GM21381 (cell line): ENCODE measurements around the gene MRAP.

Source experiments
- ATAC-seq: cut with Tn5 transposase; IDR thresholded peaks from one replicate; pipeline ENCODE4 v1.9.1; 2021; ENCODE audit warnings: mild to moderate bottlenecking, moderate library complexity; ENCODE audit not compliant: unreplicated experiment

MRAP gene

DNA sequence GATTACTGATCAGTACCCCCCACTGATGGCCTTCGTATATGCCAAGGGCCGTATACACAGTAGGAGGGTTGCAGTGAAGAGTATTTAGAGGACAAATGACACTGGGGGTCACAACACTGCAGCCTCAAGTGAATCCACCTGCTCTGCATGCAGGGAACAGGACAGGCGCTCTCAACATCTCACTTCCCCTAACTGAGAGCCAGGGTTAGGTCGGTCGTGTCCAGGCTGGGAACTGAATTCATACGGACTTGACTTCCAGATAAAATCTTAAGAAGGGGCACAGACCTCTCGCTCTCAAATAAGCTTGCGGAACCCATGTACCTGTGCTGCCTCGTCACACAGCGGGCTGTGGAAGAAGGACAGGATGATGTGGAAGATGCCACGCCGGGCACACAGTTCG is 22.8 kb downstream of the MRAP start:
- ATAC-seq = no peak

DNA sequence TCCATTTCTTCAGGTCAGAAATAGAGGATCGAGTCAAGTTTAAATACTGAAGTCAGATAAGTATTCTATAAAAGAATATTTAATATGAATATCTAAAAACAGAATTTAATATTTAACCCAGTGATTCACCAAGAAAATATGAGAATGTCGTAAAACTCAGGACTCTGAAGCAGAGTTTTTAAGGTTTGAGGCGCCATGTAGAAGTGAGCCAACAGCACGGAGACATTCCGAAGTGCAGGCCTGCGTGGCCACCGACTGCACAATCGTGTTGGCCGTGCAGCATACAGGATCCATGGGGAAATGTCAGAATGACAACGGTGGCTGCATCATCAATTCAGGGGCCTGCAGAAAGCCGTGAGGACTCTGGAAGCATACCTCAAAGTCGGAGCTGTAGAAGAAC is 23.4 kb downstream of the MRAP start:
- no peak for ATAC-seq

DNA sequence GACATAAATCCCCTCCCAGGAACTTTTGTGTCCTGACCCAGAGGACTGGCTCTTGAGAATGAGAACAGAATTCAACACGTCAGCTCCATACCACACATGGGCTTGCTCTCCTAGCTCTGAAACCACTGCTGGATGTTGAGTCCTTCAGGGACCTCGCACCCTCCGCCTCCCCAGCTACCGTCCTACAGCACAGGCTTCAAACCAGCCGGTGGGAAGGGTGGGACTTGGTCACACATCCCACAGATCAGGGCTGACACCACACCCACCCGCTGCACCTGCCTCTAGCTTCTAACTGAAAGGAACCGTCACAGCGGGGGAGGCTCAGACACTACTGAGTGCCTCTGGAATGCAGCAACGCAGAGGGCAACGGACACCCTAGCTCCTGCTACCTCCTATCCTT is 24.0 kb downstream of the MRAP start:
- ATAC-seq = no peak

DNA sequence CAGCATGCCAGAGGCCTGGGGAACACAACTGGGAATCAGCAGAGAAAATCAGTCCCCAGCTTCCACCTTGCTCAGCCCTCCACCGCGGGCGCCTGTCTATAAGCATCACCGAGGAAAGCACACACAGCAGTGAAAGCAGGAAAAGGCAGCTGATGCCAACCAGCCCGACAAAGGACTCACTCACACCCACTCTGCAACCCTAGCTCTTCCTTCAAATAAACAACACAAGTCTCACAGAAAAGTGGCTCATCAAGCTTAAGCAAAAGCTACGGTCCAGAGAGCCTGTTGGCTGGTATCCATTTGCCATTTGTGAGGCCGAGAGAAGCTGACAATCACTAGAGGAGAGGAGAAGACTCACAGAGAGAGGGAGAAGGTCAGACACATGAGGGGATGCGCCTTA is 27.1 kb downstream of the MRAP start:
- no peak for ATAC-seq

DNA sequence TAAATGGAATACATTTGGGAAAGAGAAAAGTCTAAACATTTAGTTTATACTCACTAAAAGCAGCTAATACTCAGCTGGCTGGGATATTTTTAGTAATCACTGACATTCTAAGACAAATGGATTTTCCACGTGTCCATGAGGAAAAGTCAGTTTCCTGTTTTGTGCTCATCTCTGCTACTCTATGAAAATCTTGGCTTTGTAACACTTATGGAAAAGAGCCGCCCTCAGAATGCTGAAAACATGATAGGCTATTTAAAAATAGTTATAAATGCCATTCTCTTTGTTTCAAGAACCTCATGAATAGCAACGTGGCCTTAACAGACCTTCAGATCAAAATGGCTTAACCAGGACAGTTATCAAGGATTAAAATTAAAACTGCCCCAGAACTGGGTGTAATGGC is 29.9 kb downstream of the MRAP start:
- ATAC-seq = no peak

DNA sequence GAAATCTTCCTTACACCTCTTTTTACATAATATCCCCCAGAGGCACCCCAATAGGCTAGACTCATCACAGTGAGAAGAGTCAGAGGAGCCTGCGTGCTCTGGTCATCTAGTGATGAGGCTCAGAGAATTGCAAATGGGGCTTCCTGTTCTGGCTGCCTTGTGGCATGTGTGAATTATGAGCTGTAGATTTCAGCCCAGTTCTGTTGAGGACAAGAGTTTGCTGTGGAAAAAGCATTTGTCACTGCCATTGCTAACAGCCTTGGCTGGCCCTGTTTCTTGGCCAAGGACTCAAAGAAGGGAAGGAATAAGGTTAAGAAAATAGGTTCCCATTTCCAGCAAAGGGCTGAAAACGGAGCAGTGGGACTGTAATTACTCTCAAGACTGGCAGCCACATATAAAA is 30.7 kb downstream of the MRAP start:
- no peak for ATAC-seq

DNA sequence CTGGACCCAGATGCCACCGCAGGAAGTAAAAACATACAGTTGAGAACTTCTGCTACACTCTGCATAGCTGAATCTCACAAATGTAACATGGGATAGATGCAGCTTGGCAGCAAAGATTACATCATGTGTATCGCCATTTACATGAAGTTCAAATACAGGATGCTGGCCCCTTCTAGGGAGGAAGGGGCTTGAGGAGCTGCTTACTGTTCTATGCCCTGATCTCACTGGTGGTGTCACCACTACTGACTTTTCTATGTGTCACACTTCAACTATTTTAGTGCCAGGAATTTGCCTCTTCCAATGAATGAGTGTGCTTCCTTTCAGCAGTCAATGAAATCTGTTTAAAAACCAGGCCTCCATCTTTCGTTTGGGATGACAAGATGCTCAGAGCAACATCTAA is 31.1 kb downstream of the MRAP start:
- ATAC-seq = no peak

DNA sequence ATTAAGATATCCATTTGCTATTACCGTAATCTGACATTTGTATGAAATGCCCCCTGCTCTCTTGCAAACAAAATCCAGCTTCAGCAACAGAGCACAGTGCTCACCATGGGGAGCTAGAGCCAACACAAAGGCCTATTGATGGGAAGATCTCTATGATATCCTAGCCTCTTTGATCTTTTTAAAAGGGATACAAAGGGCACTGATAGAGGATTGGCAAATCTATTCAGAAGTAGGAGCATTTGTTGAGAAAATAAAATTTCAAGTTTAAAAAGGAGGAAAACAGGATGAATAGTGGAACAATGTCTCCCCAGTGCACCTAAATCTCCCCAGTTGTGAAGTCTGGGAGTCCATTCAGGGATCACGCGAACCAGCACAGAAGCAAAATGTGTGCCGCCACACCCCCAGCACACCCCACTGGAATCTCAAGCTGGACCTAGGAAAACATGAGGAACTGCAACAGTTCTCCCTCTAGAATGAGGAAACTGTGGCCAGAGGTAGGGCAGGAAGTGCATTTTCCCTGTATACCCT is 32.2 kb downstream of the MRAP start:
- ATAC-seq = no peak

DNA sequence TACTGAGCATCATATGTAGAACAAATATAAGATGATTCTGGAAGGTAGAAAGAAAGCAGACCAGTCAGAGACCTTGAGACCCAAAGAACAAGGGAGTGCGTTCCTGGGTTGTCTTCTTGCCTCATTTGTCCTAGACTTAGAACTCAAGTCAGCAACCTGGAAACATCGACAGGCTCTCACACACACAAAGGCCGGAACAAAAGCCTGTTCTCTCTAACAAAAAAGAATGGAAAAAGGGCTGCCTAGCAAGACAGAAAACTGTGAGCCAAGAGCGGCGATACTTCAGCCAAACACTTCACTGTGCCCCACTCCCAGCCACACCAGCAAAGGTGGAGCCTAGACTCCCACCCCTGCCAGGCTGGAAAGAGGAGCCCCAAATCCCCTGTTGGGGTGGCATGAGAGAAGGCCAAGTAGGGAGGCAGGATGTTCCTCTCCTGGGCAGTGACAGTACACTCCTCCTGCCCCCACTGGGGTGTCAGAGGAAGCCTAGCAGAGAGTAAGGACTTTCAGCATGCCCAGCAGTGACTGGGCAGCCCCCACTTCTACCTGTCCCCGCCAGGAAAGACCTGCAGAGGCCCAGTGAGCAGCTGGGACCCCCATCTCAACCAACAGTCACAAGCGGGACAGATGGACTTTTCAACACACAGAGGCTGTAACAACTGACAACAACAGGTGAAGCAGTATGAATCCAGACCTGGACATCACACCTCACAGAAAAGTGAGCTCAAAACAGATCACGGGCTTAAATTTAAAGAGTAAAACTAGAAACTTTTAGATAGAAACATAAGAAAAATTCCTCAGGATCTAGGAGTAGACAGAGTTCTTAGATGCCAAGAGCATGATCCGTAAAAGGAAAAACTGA is 33.0 kb downstream of the MRAP start:
- no peak for ATAC-seq

DNA sequence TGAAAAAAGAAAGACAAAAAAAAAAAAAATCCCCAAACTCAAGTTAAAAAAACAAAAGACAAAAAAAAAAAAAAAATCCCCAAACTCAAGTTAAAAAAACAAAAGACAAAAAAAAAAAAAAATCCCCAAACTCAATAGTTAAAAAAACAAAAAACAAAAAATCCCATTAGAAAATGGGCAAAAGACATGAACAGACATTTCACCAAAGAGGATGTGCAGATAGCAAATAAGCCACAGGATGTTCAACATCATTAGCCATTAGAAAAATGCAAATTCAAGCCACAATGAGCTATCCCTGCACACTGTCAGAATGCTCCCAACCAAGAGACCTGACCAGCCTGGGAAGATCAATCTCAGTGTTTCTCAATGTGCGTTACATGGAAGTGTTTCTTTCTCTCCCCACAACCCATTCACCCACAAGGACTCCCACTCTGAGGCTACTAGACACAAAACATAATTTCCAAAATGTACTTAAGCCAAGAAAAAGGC is 33.9 kb downstream of the MRAP start:
- no peak for ATAC-seq

DNA sequence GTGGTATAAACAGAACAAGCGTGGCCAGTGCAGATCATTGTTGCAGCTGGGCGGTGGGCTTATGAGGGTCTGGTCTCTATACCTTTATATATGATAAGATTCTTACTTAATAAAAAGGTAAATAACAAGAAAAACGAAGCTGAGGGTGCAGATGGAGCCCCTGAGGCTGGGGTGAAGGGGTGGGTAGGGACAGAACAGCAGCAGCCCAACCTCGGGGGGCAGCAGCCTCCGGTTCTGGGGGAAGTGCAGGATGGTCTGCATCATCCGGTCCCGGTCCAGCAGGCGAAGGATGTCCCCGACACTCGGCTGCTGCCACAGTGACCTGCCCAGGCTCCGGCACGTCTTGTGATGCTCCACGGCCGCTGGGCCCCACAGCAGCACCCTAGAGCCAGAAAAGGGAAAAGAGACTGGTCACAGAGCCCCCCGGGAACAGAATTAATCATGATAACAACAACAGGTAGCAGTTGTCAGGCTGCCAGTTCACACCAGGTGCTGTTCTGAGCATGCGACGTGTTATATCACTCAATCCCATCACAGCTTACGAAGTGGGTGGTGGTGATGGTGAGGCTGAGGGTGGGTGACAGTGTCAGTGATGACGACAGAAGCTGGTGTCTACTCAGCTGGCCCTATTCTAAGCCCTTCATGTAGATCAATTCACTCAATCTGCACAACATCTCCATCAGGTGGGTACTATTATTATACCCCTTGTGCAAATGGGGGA is 35.5 kb downstream of the MRAP start:
- no peak for ATAC-seq

DNA sequence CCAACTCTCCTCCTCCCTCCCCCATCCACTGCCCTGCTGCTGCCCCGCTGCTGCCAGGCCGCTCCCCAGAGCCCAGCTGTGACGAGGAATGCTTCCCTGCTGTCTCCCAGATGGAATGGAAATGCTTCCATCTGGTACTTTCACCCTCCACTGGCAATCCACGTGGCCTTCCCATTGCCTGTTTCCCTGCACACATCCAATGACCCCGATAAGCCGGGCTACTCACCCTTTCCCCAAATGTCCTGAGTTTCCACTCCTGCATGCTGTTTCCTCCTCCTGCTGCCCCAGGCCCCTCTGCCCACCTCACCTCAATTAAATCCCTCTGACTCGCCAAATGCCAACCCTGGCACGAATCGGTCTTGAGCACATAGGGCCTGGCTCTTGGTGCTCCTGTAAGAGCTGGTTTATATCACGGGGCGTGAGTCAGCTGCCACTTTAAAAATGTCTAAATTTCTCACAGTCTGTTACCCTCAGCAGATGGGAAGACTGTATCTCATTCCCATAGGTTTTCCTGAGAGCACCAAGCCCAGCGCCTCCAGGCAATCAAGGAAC is 36.4 kb downstream of the MRAP start:
- ATAC-seq = no peak

DNA sequence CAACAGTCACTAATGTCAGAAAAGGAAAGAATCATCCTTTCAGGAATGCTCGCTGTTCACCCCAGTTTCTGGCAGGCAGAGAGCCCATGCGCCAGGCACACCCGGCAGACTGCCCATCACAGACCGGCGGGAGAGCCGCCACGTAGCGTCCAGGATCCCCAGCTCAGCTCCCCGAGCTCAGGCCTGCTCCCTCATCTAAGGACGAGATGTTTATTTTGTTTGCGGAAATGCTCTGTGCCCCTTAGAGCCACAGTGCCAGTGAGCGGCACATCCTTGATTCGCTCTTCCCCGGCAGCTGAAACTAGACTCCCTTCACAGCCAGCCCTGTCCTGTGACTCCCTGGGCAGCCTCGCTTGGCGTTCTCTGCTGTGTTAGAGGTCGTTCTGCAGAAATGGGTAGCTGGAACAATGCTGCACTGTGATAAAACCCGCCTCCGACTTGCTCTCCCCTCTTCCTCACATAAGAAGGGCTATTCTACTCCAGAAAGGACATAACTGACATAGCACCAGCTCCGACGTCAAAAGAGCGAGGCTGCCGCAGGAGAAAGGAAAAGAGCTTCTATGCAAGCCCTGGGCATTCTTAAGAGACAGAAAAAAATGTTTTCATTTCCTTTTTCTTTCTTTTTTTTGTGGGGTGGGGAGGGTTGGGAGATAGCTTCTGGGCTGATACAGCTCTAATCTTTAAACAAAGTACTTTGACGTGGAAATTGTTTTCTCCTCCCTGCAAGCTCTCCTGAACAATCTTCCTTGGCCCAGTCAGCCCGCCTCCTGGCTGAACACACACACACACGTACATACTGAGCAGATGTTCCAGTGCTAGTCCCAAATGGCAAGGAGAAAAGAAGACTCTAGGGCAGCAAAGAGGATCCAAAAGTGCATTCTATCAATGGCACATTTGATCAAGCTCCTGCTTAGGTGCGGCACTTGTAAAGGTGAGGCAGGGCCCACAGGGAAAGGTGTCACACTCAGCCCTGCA is 37.2 kb downstream of the MRAP start:
- no peak for ATAC-seq

DNA sequence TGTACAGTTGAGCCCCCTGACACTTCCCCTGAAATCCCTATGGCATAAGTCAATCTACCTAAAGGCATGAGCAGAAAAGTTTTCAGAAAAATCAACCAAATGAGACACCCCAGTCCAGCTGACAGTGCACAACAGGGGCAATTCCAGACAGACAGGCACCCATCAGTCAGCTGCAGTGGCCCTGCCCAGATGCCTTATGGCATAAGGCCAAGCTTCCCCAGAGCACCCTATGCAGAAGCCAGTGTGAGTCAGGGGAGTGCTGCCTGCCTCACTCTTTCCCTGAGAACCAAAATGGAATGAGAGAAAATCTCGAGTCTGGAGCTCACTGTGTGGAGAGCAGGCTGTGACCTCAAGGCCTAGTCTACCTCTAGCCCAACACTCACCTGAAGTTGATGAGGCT is 38.1 kb downstream of the MRAP start:
- no peak for ATAC-seq

DNA sequence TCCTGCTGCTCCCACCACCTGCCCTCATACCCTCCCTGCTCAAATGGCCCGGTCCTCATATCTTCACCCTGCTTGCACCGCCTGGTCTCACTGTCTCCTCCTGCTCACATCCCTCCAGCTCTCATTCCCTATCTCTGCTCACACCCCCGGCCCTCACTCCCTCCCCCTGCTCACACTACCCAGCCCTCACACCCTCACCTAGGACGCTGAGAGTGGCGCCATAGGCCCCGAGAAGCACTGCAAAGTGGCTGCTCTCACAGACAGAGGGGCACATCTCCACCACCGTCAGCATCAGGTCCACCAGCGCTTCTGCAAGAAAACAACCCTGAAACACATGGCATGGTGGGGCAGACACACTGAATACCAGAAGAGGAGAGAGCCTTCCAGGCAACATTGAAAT is 38.6 kb downstream of the MRAP start:
- ATAC-seq = no peak

DNA sequence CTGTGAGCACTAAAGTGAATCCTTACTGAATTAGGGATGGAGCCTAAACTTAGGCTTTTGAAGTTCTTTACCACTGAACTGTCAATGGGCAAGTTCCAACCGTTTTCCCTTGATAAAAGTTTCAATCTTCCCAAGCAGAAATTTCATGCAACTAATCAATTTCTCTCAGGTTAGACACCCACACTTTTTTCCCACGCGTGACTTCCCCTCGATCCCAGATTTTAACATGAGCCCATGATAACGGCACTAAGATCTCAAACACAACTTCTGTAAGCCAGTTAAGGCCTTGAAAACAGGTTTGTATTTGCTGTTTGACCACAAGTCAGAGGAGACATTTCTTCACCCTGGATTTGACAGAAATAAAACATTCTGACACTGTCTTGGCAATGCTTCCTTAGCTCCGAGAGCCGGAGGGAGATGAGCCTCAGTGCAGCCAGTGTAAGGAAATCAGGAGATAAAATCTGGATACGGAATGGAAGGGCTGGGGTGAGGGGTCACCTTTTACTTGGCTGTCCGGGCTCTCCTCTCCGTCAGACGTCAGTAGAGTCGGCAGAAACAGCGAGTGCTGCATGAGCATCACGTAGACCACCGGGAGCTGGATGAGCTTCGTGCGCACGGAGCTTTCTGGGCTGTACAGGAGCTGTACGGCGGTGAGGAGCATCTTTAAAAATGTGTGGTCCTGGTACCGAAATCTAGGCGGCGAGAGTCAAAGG is 39.7 kb downstream of the MRAP start:
- ATAC-seq = no peak

DNA sequence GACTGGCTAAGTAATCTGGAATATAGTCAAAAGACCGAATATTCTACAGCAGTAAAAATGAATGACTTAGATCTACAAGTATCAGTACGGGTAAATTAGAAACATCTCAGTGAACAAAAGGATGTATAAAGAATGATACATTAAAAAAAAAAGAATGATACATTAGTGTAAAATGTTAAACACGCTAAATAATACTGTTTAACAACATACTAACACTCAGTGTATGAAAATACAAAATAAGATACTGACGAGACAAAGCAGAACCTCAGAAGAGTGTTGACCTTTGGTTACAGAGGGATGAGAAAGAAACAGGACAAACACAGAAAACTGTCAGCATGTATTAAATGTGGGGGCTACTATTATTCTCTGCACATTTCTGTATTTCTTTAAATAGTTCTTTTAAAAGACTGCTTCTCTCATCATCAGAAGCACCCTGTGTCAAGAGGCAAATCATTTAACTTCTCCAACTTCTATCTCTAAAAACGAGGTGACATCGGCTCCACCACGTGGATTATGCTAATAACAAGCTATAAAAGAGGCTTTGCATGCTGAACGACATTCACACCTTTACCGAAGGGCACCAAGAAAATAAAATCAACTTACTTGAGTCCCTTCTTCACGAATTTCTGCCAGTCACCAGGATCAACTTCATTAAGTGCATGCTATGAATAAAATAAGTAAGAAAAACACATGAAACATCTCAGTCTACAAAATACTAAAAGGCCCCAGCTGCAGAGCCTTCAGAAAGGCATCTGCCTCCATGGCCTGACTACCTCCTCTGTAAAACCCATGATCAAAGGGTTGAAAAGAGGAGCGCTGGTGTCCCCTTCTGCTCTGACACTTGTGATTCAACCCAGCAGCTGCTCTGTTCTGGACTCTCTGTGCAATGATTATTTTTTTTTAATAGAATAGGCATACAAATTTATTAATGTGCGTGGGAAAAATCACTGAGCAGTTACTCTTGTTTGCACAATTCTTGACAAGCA is 42.5 kb downstream of the MRAP start:
- no peak for ATAC-seq

DNA sequence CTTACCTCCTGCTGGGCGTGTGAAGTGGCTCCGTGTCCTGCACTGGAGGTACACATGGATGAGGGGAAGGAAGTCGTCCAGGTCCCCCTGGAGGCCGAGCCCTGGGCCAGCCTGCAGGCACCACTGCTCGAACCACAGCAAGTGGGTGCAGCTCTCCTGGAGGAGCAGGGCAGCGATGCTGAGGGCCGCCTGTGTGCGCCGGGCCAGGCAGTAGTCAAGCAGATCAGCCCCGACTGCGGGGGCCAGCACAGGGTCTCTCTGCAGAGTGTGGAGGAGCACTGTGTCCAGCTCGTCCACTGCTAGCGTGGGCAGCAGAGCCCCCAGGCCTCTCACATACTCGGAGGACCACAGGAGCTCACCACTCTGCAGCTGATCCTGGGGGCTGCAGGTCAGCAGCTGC is 48.3 kb downstream of the MRAP start:
- no peak for ATAC-seq

DNA sequence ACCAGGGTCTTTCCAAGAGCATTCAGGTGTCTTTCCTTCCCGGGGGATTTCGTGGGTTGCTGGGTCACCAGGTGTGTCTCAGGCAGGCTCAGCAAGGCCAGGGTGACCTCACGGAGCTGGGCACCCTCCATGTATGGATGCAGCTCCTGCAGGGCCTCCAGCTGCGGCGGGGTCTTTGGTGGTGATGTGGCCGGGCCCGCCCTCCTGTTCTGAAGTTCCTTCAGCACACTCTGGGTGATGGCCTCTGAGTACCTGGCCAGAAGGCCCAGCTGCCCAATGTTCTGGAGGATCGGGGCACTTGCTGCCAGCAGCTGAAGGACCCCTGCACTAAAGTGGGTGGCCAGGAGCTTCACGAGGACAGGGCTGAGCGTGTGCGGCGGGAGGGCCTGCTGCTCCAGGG is 48.7 kb downstream of the MRAP start:
- ATAC-seq = no peak
